Tibial nerve (tissue), 3 donors: ENCODE data around the gene NNMT.

ENCODE experiments used
- CTCF ChIP-seq, 5 experiments: fragments of 200-600 bp in 3 of 5; fragments of 450-650 bp in 2 of 5; sonication (generic) in 3 of 5; IDR thresholded peaks; one replicate each; pipeline ENCODE4 v1.5.1; 2016 to 2019; ENCODE audit warnings: antibody characterized with exemption in 5 of 5, mild to moderate bottlenecking in 3 of 5, moderate library complexity in 2 of 5
- POLR2A ChIP-seq, 2 donors: fragments of 450-650 bp; IDR thresholded peaks; one replicate each; pipeline ENCODE4 v1.6.1; 2017; ENCODE audit warnings: antibody characterized with exemption in 2 of 2, mild to moderate bottlenecking in 2 of 2, moderate library complexity in 2 of 2

- TF ChIP-seq POLR2A (IDR thresholded peaks at IDR 0.05) = no peak
- no peak for TF ChIP-seq CTCF (IDR thresholded peaks at IDR 0.05)
Observed at GRCh38 chr11:114291842-114292680, 4.1 kb upstream of the NNMT start.
